GM21390 (cell line): ENCODE measurements around the gene LRRC7.

Source experiments
- ATAC-seq: cut with Tn5 transposase; IDR thresholded peaks from one replicate; pipeline ENCODE4 v1.9.1; 2021; ENCODE audit not compliant: unreplicated experiment

LRRC7 gene

DNA sequence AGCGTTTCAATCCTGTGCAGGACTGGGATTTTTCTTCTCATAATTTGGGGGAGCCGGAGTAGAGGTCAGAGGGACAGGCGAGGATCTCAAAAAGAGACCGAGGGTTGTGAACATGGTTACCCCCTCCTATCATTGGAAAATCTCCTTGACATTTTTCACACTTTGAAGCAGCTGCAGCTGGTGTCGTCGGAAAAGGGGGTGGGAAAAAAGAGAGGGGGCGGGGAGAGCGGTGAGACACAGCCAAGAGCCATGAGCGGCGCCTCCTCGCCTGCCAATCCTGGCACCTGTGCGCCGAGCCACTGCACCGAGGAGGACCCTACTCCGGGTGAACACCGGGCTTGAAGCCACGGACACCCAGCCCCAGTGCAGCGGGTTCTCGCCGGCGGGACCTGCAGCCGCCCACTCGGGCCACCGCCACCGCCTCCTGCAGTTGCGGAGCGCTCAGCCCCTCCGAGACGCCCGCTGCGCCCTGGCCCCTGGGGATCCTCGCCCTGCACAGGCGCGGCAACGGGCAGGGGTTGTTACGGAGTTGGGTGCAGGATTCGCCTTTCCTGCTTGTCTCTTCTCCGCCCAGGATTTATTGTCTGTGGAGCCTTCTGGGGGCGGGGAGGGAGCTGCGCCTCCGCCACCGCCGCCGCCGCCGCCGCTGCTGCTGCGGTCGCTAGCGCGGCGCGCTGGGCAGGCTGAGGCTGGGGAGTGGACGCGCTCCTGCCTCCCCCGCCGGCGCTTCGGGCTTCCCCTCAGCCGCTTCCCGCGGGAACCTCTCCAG is at the start of gene LRRC7:
LRRC7 (plus strand) TSS at position 271 of the 769 bp plus-strand sequence. CDS start 718 bp downstream, outside the sequence.
- ATAC-seq: peak; percentile 24

DNA sequence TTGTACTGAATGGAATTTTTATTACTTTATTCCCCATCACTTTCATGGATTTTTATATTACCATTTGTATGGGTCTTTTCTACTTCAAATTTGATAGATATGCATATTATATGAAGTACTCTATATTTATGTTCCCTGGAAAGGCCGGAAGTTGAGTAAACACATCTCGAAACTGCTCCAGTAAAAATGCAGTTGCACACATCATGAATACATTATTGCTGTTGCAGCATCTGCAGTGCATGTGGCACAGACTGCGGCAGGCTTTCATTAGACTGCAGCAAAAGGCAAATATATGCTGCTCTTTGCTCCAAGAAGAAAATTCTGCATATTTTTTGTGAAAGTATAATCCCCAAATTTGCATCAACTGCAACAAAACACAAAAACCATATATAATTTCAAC is 48.7 kb upstream of the LRRC7 start:
- ATAC-seq: no peak

DNA sequence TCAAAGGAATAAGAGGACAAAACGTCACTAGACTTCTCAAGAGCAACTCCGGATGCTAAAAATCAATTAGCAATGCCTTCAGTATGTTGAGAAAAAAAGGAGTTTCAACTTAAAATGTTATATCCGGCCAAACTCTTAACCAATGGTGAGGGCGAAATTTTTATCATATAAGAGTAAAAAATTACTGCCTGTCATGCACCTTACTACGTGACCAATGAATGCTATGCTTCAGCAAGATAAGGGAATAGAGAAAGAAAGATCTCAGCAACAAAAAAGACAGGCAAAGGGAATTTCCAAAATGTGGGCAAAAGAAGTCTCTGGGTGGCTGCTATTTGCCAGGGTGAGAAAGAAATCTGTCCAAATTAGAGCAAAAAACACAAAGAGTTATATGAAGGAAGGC is 47.4 kb upstream of the LRRC7 start:
- ATAC-seq: no peak

DNA sequence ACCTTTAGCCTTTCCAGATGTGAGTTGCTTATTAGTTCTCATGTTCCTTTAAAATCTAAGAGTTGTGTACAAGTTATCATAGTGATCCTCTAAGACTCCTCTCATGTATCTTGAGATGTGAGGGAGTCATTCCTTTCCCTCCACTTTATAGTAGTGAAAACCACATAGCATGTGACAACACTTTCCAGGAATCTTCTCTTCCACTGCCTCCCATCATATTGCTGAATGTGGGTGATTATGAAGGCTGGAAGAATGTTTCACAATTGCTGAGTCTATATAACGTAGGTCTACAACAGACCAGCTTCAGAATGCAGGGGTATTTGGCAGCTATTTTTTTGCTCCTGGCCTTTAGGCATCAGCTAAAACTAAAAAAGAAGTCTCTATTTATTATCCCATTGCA is 44.7 kb upstream of the LRRC7 start:
- ATAC-seq: no peak

DNA sequence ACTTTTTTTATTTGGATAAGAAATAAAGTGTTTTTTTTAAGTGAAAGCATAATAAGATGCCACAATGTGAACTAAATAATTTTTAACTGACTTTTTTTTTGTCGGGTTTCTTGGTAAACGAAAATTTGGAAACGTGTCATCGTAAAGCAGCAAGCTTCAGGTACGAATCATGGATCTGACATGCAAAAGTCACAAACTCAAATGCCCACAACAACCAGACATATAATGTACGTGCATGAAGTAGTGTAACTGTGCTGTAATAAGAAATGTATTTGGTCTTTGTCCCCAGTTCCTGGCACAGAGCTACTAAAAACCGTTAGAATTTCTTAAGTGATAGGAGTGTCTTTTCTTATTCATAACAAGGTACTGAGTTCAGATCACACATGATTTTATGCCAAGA is 44.3 kb upstream of the LRRC7 start:
- no peak for ATAC-seq

DNA sequence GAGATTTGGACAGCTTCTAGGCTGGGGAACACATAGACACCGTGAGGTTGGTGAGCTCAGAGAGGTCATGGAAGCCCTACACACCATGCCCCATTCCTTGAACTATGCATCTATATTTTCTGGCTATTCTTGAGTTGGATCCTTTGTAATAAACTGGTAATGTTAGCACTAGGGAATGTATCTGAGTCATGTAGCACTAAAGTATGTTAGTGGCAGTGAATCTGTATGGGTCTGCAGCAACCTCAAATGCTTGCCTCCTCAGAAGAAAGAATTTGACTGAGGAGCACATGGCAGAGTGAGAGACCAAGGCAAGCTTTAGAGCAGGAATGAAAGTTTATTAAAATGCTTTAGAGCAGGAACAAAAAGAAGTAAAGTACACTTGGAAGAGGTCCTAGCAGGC is 43.7 kb upstream of the LRRC7 start:
- no peak for ATAC-seq

DNA sequence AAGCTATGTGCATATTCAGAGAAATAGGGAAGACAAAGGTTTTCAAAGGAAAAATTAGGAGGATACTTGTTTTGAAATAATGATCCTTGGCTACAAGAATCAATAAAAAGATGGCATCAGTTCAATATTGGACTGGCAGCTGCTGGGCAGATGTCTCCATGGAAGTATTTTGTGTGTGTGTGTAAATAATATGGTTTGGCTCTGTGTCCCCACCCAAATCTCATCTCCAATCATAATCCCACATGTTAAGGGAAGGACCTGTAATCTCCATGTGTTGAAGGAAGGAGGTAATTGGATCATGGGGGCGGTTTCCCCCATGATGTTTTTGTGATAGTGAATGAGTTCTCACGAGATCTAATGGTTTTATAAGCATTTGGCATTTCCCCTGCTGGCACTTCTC is 40.4 kb upstream of the LRRC7 start:
- ATAC-seq: no peak

DNA sequence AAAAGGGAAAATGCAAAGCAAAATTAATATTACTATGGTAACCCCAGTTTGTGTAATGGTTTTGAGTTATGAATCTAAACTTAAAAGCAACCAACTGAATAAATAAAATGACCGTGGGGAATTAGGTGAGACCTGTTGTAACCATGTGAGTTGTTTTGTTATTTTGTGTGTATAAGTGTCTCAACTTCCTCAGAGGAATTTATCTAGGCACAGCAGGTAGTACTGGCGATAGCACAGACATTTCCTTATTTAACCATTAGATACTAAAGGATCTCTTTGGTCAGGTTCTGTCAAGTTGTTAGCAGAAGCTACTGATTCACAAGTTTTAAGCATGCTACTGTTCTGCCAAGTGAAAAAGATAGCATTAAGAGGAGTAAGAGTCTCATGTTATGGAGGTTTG is 39.3 kb upstream of the LRRC7 start:
- ATAC-seq: no peak

DNA sequence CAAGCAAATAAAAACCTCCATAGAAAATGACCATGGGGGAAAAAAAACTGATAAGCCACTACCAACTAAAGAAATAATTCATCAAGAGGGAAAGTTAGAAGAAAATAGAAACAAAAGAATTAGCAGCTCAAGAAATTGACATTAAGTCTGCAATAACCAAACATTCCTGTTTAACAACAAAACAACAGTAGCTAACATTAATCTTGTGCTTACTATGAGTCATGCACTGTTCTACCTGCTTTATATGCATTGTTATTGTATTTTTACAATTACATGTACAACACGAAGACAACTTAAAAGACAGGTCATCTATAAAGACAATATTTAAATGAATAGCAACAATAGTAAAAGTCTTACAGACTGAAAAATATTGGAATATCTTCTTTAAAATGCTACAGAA is 34.4 kb upstream of the LRRC7 start:
- ATAC-seq: no peak

DNA sequence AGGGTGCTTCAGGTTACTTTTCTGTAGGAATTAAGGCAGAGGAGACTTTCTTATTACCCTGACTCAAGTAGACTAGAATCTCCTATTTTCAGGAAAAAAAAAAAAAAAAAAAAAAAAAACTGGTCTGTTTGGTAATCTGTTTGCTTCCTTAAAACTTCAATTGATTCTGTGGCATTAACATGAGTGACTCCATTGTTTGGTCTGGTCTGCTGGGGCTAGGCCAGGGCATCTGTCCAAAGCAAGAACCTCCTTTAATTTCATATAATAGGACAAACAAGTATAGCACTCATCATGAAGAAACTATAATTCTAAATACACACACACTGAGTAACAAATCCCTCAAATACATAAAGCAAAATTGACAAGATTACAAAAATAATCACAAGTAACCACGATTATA is 32.9 kb upstream of the LRRC7 start:
- ATAC-seq: no peak

DNA sequence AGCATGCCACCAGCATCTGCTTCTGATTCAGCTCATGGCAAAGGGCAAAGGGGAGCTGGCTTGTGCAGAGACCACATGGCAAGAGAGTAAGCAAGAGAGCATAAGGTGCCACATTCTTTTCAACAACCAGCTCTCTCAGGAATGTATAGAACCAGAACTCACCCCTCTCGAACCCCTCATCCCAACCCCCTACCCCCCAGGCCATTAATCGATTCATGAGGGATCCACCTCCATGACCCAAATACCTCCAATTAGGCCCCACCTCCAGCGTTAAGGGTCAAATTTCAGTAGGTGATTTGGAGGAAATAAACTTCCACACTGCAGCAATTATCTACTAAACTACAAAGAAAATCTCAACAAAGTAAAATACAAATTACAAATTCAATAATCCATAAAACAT is 32.2 kb upstream of the LRRC7 start:
- no peak for ATAC-seq

DNA sequence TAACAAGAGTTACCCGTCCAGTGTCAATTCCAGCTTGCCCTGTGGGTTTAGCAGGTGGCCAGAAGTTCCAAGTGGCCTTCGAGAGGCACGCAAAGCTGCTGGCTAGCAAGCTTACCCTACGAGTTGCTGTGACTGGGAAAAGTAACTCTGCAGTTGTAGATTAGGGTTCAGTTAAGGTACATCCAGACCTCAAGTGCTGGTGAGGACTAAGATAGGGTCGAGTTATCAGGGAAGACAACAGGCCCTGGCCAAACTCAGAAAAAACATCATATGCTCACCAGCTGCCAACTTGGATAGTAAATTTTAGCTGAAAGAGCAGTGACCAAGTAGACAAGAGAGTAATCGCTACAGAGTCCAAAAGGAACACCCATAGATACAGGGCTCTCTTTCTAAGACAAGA is 27.7 kb upstream of the LRRC7 start:
- ATAC-seq: no peak

DNA sequence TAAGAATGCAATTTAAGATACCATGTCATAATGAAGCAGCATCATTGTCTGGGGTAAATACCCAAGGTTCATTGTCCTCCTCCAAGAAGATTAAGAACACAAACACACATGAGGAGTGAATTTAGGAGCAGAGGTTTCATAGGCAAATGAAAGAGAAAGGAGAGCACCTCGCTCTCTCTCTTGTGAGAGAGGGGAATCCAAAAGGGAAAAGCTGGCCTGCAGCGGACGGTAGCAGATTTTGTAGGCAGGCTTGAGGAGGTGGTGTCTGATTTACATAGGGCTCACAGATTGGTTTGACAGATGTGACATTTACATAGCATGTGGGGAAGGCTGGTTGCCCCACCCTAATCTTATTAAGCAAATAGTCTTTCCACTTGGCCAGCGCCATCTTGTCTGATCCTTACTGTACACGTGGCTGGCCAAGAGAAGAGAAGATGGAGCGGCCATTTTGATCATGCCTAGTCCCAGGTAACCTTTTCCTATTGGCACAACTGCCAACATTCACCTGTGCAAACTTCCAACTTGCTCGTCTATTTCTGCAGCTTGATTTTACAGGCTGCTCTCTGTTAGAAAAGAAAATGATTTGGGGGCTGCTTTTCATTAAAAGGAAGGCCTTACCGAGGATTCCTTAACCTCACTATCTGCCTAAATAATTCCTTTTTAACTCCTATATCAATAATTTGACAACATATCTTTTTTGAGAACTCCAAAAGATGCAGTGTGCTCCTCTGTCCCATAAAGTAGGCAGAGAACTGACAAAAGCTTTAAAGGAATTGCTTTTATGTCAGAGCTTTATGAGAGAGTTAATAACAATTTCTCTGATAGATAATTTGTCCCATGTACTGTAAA is 16.0 kb upstream of the LRRC7 start:
- ATAC-seq: no peak

DNA sequence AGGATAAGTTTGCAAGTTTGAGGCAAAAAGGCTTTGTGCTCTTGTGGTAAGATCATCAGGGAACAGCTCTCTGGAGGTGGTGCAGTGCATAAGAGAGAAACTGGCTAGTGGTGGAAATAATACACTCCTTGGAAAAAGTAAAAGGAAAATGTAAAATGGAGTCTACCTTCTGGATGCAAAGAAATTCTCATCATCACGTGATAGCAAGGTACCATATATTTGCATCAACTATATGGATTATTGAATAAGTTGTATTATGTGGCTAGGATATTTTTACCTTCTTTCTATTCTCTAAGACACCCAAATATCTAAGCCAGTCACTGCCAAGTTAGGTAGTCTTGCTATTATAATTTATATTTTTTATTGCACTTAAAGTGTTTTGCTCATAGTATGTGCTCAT is 14.0 kb upstream of the LRRC7 start:
- ATAC-seq: no peak

DNA sequence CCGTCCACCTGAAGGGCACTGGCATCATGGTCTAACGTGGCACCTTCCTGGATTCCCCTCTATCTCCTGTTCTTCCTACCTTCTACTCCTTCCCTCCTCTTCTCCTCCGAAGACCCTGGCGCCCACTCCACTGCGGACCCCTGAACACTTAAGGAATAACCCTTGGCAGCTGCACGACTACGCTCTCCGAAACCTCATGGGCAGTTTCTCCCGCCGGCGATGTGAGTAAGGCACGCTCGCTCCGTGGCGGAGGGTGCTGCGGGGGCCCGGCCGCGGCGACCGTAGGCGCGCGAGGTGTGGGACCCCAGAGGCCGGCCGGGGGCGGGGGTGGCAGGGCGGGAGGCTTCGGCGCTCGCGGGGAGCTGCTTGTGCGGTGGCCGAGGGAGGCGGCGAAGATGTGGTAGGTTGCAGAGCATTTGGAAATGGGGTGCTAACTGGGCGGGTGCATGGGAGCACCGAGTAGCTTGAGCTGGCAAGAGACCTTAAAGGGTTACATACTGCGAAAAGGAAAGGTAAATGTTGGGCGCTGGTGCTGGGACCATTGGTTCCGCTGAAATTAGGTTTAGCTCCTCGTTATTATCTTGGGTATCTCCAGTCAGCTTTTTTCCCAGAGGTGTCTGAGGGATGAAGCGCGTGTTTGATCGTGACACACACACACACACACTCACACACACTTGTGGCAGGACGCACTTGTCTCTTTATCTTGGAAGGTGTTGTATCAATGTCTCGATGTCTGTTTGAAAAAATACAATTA is 876 bp downstream of the LRRC7 start:
- peak; percentile 5 for ATAC-seq

DNA sequence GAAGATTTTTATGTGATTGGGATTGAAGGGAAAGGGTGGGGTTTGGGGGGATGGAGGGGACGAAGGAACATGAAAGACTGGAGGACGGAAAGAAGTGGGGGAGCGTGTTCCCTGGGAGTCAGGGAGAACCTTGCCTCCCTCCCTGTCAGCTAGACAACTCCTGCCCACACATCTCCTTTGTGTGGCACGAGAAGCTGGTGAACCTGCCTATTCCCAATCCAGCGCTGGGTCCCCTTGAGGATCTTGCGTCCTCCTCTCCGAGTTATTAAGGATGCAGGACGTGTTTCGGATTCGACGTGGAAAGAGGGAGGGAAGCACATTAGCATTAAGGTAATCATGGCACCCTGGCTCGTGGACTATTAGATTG is 1.4 kb downstream of the LRRC7 start:
- ATAC-seq: no peak

DNA sequence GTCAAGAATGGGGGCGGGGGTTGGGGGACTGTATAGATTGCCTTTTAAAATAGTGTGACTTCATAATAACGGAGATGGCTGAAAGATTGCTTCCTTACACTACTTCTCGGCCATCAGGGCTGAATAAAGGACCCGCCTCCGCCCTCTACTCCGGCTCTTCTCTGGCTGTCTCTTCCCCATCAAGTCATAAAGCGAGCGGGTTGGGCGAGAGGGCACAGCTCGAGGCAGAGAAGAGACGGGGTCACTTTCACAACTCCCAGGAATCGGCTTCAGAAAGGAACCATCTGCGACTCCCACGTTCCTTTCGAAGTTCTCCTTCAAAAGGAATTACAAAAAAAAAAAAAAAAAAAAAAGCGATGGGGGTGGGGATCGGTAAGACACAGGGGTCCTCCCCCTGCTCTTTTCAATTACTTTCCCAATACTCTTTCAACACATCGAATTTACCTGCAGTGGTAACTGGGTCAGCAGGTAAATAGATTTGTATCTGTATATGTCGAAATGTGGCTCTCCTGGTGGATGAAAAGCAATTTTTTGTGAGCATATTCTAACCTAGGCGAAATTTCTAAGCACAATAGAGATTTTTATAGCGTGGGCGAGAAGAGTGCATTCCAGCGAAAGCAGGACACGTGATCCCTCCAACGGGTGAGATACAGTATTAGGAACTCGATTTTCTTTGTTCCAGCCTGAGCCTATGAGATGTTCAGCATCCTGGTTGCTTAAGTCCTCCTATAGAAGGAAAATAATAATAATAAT is 2.0 kb downstream of the LRRC7 start:
- no peak for ATAC-seq

DNA sequence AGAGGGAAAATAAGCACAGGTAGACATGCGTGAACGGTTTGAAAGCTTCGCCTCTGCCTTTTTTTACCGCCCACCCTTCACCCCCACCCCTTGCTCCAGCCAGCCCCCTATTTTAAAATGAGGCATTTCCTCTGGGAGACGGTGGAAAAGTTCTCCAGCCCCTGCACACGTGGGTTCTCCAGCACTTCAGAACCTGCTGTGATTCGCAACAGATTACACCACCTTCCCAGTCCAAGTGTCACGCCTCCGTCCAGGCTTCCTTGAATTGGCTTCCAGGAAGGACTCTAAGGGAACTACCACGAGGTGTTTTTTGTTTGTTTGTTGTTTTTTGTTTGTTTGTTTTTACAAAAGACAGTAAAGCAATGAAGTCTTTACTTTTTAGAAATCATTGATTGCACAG is 2.6 kb downstream of the LRRC7 start:
- no peak for ATAC-seq

DNA sequence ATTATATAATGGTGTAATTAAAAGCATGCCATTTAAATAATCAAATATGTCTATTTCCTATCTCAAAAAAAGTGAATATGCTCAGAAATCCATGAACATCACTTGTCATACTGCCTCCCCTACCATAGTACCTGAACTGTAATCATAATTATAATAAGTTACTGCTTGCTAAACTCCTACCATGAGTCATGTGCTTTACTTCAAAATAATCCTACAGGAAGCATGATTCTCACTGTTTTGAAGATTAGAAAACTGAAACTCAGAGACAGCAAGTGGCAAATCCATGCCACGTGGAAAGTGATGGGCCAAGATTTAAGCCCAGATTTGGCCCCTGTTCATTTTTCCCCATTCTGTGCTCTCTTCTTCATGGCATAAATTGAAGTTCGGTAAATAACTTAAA is 5.2 kb downstream of the LRRC7 start:
- no peak for ATAC-seq

DNA sequence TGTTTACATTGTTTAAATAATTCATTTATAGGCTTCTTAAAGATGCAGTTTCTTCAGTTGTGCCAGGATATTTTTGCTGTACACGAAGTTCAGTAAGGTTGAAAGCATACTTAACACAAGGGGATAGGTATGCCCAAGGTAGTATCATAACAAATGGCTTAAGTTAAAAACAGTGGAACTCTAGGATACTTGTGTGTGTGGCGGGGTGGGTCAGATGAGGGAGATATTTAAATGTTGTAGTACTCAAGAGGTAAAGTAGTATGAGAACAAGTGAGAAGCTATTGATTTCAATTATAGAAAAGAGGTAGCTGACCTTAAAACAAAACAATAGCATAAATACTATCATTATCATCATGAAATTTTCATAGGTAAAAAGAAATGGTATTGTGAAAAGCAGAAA is 6.2 kb downstream of the LRRC7 start:
- ATAC-seq: no peak

DNA sequence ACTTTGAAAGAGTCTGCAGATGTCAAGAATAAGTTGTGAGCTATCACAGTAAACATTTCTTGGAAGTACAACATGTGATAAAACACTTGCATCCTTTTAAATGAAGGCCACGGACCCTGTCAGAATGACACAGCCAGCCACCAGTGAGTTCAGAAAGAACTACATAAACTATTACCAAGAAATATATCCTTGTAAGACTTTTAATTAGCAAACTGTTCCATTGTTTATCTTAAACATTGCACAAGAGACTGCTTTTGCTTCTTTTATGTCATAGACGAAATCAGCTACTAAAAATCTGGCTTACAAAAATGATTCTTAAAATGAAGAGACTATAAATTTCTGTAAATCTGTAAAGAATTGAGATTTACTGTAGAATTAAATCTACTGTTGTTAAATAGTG is 17.9 kb downstream of the LRRC7 start:
- no peak for ATAC-seq
